Large intestine (tissue), 3 donors: ENCODE measurements around the gene RERE. TPM values are rescaled to one million over a fixed set of nuclear protein-coding genes. Genes with fewer than 3 reads are reported as not detected.
"Not testable (repeated sequence)": the region's sequence is repeated elsewhere in the genome, so short reads cannot be mapped to it uniquely, and the experiment has no call there.

Source experiments
- DNase-seq, 2 donors: peaks; one replicate each; pipeline versions ENCODE4 v3.0.0 to v3.0.0-alpha.2; 2013
- H3K27ac ChIP-seq: one replicate; pipeline ENCODE4 v1.5.1; 2013; ENCODE audit warnings: low read length
- H3K27me3 ChIP-seq: 2 replicates; pipeline ENCODE4 v1.6.1; 2013; ENCODE audit warnings: low read length; ENCODE audit not compliant: control insufficient read depth, insufficient read depth
- H3K36me3 ChIP-seq: 2 replicates; pipeline ENCODE4 v1.6.1; 2013; ENCODE audit warnings: low read length; ENCODE audit not compliant: control insufficient read depth, insufficient read depth
- H3K4me1 ChIP-seq: one replicate; pipeline ENCODE4 v1.6.1; 2013; ENCODE audit warnings: low read length; ENCODE audit not compliant: control insufficient read depth, insufficient read depth
- H3K4me3 ChIP-seq: one replicate; pipeline ENCODE4 v1.5.1; 2013; ENCODE audit warnings: low read length
- H3K9me3 ChIP-seq: one replicate; pipeline ENCODE4 v1.6.1; 2013; ENCODE audit warnings: mild to moderate bottlenecking, low read depth, low read length, moderate library complexity; ENCODE audit not compliant: control insufficient read depth
- WGBS: methylation state at CpG from one replicate; pipeline ENCODE4 v1.1.5; 2013; ENCODE audit warnings: low lambda C conversion rate; ENCODE audit not compliant: insufficient coverage; 5-methylcytosine and 5-hydroxymethylcytosine counted together
- polyA plus RNA-seq: library from polyadenylated mRNA; unstranded; fragments of 120-200 nt; gene quantifications from one replicate; pipeline ENCODE4 v1.2.1, GENCODE V29; 2013

The RERE gene
- polyA plus RNA-seq, 1 donor: 62.3 TPM

DNA sequence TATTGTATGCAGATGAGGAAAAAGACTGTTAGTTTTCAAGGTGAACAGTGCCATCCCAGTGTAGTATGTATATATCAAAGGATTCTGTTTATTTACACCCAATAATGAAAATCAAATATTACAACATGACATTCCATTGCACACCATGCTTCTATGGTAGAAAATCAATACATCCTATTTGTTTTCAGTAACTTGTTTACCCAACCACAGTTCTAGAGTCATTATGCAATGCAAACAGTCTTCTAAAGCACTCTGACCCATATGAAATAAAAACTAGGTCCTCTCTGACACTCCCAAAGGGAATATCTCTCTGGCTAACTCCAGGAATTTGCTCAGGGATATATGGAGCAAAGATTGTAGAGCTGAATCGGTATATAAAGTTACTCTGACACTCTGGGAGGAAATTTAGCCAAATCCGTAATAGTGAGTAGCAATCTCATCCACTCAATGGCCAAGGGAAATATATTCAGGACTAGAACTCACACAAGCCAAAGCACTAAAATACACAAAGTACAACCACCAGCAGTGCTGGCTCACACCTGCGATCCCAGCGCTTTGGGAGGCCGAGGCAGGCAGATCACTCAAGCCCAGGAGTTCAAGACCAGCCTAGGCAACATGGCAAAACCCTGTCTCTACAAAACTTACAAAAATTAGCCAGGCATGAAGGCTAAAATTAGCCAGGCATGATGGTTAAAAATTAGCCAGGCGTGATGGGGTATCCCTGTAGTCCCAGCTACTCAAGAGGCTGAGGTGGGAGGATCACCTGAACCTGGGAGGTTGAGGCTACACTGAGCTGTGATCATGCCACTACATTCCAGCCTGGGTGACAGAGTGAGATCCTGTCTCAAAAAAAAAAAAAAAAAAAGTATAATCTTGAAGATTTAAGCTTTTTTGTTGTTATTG lies 75.2 kb downstream of the RERE start:
- Histone ChIP-seq H3K36me3 (peaks cover 2% of the 10 kb centered on the region), H3K27me3 (no peaks in the 10 kb centered on the region), H3K9me3 (peaks cover 3% of the 10 kb centered on the region), H3K4me3 (no peak overlapping the region), H3K27ac (no peak overlapping the region), H3K4me1 (peaks cover 9% of the 10 kb centered on the region)
- peak in 1 of 2 donors; percentile 30 for DNase-seq
- no CpG with 5 or more reads among the region's 6 CpGs for WGBS

DNA sequence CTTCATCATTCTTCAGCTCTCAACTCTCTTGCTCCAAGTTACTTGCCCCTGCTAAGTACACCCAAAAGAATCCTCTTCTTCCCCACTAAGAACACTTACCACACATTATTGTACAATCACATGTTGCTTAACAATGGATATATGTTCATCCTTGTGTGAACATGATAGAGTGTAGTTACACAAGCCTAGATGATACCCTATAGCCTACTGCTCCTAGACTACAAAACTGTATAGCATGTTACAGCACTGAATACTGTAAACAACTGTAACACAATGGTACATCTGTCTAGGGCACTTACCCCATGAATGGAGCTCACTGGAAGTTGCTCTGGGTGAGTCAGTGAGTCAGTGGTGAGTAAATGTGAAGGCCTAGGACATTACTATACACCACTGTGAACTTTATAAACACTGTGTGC lies 77.4 kb downstream of the RERE start:
- DNase-seq: no peak
- Histone ChIP-seq H3K4me1 (peaks cover 10% of the 10 kb centered on the region), H3K36me3 (peaks cover 2% of the 10 kb centered on the region), H3K27ac (no peak overlapping the region), H3K4me3 (no peak overlapping the region), H3K27me3 (no peaks in the 10 kb centered on the region), H3K9me3 (peaks cover 3% of the 10 kb centered on the region)

DNA sequence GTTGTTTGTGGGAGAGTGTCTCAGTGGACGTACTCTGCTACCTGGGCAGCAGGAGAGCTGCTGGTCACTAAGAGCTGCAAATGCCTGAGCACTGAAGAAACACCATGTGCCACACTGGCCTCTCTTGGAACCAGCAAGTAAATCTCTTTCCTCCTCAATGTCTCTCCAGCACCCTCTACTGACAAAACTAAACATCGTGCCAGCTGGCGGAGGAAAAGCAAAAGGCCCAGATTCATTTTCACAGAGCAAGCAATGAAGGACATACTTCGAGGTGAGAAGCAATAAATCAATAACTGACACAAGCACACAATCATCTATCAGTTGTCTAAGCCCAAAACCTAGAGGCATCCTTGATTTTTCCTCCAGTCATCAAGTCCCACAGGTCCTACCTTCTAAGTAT lies 78.1 kb downstream of the RERE start:
- Histone ChIP-seq H3K27me3 (no peaks in the 10 kb centered on the region), H3K4me1 (peaks cover 10% of the 10 kb centered on the region), H3K27ac (no peak overlapping the region), H3K4me3 (no peak overlapping the region), H3K9me3 (peaks cover 3% of the 10 kb centered on the region), H3K36me3 (peaks cover 2% of the 10 kb centered on the region)
- WGBS: no CpG with 5 or more reads among the region's 4 CpGs
- DNase-seq: no peak

DNA sequence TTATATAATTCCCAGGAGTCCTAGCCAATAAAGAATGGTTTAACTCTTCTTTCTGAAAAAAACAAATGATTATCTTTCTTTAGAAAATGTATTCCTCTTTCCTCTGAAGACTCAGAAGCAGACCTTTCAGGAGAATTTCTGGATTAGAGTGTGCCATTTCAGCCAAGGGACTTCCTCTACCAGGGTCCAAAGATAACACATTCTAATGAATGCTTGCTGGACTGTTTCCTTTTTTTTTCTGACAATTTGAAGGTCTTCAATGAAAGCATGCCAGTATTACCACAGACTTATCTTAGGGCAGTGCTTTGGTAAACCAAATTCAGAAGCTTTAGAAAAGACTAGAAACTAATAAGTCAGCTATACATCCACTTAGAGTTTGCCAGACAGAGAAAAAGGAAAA lies 80.5 kb downstream of the RERE start:
- Histone ChIP-seq H3K4me1 (peaks cover 4% of the 10 kb centered on the region), H3K27me3 (no peaks in the 10 kb centered on the region), H3K27ac (no peak overlapping the region), H3K36me3 (peaks cover 2% of the 10 kb centered on the region), H3K4me3 (no peak overlapping the region), H3K9me3 (peaks cover 3% of the 10 kb centered on the region)
- no peak for DNase-seq

DNA sequence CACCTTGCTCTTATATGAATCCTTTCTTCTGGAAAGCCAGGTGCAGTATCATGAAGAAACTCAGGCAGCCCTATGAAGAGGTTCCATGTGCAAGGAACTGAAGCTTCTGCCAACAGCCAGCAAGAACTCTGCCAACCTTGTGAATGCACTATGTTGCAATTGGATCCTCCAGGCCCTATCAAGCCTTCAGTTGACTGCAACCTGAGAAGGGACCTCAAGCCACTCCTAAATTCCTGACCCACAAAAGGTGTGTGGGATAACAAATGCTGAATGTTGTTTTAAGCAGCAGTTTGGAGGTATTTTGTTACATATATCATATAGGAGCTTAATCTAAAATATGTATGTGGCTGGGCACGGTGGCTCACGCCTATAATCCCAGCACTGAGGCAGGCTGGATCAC lies 84.0 kb downstream of the RERE start:
- H3K27ac ChIP-seq: no peak overlapping the region
- peaks cover 4% of the 10 kb centered on the region for H3K4me1 ChIP-seq
- no peak overlapping the region for H3K4me3 ChIP-seq
- no peaks in the 10 kb centered on the region for H3K36me3 ChIP-seq
- peaks cover 9% of the 10 kb centered on the region for H3K9me3 ChIP-seq
- DNase-seq: no peak
- H3K27me3 ChIP-seq: no peaks in the 10 kb centered on the region
- no CpG with 5 or more reads among the region's 2 CpGs for WGBS

DNA sequence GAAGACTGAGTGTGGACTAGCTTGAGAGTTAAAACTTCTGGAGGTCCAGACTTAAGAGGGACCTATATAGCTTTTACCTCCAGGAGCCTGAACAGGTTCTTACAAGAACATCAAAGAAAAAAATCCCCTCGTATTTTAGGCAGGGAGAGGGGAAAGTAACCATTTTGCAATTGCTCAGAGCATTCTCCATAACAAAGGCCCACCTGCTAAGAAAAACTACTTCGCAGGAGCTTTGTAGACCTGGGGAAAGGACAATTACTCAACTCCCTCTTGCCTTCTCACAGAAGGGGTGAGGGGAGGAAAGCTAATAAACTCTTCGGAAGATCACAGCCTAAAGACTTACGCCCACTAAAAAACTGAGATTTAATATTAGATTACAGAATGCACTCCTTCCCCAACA lies 86.3 kb downstream of the RERE start:
- no peak overlapping the region for H3K4me3 ChIP-seq
- H3K9me3 ChIP-seq: peaks cover 9% of the 10 kb centered on the region
- H3K4me1 ChIP-seq: no peaks in the 10 kb centered on the region
- H3K27me3 ChIP-seq: no peaks in the 10 kb centered on the region
- no peaks in the 10 kb centered on the region for H3K36me3 ChIP-seq
- H3K27ac ChIP-seq: no peak overlapping the region
- WGBS: no CpG with 5 or more reads among the region's 4 CpGs
- DNase-seq: no peak

DNA sequence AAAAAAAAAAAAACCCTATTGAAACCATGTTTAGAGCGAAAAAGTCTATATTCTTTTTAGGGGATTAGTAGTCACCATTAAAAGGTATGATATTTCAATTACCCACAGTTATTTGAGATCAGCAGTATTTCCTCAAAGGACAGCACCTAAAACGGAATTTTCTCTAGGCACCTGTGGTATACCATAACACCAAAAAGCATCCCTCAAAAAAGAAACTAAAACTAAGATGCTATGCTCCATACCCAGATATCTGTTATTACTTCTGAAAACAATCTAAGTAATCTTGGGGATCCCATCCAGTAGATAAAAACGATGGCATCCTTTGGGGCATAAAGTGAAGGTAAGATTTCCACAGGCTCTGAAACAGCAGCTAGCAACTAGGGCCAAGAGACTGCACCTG lies 89.0 kb downstream of the RERE start:
- H3K36me3 ChIP-seq: no peaks in the 10 kb centered on the region
- H3K4me1 ChIP-seq: no peaks in the 10 kb centered on the region
- 80% methylated on average over 2 of the region's 3 CpGs for WGBS
- H3K4me3 ChIP-seq: no peak overlapping the region
- H3K27me3 ChIP-seq: no peaks in the 10 kb centered on the region
- no peak for DNase-seq
- no peak overlapping the region for H3K27ac ChIP-seq
- H3K9me3 ChIP-seq: peaks cover 9% of the 10 kb centered on the region

DNA sequence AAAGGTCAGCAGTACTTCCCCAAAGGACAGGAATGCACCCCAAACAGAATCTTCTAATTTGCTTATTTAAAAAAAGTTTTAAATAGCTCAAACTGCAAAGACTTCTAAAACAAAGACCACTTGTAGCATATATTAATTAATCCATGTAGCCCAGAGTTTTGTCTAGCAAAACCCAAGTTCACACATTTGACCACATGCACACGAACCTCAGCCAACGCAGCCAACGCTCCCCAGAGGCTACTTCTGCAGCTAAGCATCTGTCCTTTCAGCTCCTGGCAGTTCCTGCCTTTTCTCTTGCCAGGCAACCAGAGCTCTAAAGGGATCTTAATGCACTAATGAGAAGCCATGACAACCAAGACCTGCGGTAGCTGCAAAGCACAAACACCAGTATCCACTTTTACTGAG lies 89.6 kb downstream of the RERE start:
- no peak overlapping the region for H3K27ac ChIP-seq
- peaks cover 2% of the 10 kb centered on the region for H3K4me1 ChIP-seq
- H3K4me3 ChIP-seq: no peak overlapping the region
- no CpG with 5 or more reads among the region's 4 CpGs for WGBS
- no peaks in the 10 kb centered on the region for H3K27me3 ChIP-seq
- H3K36me3 ChIP-seq: no peaks in the 10 kb centered on the region
- H3K9me3 ChIP-seq: peaks cover 9% of the 10 kb centered on the region
- peak in 1 of 2 donors; percentile 29 for DNase-seq

DNA sequence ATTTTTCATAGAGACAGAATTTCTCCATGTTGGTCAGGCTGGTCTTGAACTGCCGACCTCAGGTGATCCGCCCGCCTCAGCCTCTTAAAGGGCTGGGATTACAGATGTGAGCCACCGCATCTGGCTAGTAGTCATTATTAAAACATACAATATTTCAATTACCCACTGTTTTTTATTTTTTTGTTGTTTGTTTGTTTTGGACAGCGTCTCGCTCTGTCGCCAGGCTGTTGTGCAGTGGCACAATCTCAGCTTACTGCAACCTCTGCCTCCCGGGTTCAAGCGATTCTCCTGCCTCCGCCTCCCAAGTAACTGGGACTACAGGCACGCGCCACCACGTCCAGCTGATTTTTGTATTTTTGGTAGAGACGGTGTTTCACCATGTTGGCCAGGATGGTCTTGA lies 90.1 kb downstream of the RERE start:
- H3K4me1 ChIP-seq, DNase-seq, H3K36me3 ChIP-seq, H3K9me3 ChIP-seq, H3K27ac ChIP-seq, H3K4me3 ChIP-seq, H3K27me3 ChIP-seq: not testable (repeated sequence)
- no CpG with 5 or more reads among the region's 14 CpGs for WGBS

DNA sequence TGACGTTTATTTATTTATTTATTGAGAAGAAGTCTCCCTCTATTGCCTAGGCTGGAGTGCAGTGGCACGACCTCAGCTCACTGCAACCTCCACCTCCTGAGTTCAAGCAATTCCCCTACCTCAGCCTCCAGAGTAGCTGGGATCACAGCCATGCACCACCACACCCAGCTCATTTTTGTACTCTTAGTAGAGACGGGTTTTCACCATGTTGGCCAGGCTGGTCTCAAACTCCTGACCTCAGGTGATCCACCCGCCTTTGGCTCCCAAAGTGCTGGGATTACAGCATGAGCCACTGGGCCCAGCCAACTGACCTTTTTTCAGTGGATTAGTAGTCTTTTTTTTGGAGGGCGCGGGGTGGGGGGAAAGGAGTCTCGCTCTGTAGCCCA lies 90.6 kb downstream of the RERE start:
- H3K36me3 ChIP-seq, H3K4me1 ChIP-seq, H3K9me3 ChIP-seq, DNase-seq, H3K27me3 ChIP-seq, H3K4me3 ChIP-seq, H3K27ac ChIP-seq: not testable (repeated sequence)
- 0% methylated on average over 1 of the region's 7 CpGs for WGBS

DNA sequence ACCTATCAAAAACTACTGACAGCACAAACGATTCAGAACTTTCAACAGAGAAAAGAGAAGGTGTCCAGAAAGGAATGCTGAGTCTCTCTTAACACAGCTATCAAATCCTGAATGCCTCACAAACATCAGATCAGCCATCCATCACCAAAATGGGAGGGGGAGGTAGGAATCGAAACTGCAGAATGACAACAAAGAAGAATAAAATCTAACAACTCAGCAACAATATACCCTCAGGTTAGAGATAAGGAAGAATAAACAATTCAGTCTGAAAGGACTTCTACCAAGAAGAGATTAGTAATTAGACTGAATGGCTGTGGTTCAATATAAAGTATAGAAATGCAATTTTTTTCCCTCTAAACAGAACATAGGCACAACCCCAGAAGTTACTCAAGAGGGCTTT lies 94.4 kb downstream of the RERE start:
- Histone ChIP-seq H3K4me1 (peaks cover 2% of the 10 kb centered on the region), H3K9me3 (no peaks in the 10 kb centered on the region), H3K27me3 (no peaks in the 10 kb centered on the region), H3K27ac (no peak overlapping the region), H3K36me3 (no peaks in the 10 kb centered on the region), H3K4me3 (no peak overlapping the region)
- WGBS: 0% methylated on average over 1 of the region's 2 CpGs
- no peak for DNase-seq
